Activated CD8-positive, alpha-beta memory T cell treated with anti-CD3 and anti-CD28 coated beads for 36 hours (primary cell): ENCODE data around the gene SPATA2L. TPM values are rescaled to one million over a fixed set of nuclear protein-coding genes. Genes with fewer than 3 reads are reported as not detected.

Experiments
- CTCF ChIA-PET: fragments of 350-600 bp; sonication (Branson Sonifier 250); formaldehyde crosslinking; loops from one replicate; lab custom pipeline; 2021; ENCODE audit warnings: antibody characterized with exemption; lab: Charles Lee
- POLR2A ChIA-PET: fragments of 350-600 bp; sonication (Branson Sonifier 250); formaldehyde crosslinking; loops from one replicate; lab custom pipeline; 2021; ENCODE audit warnings: antibody characterized with exemption; lab: Charles Lee
- total RNA-seq, 2 experiments: library from RNA; stranded (reverse); gene quantifications; one replicate each; pipeline ENCODE4 v1.2.3, GENCODE V29; 2021

The SPATA2L gene
- total RNA-seq, 2 experiments from 2014 or later, result 7.4 to 7.9 TPM

DNA sequence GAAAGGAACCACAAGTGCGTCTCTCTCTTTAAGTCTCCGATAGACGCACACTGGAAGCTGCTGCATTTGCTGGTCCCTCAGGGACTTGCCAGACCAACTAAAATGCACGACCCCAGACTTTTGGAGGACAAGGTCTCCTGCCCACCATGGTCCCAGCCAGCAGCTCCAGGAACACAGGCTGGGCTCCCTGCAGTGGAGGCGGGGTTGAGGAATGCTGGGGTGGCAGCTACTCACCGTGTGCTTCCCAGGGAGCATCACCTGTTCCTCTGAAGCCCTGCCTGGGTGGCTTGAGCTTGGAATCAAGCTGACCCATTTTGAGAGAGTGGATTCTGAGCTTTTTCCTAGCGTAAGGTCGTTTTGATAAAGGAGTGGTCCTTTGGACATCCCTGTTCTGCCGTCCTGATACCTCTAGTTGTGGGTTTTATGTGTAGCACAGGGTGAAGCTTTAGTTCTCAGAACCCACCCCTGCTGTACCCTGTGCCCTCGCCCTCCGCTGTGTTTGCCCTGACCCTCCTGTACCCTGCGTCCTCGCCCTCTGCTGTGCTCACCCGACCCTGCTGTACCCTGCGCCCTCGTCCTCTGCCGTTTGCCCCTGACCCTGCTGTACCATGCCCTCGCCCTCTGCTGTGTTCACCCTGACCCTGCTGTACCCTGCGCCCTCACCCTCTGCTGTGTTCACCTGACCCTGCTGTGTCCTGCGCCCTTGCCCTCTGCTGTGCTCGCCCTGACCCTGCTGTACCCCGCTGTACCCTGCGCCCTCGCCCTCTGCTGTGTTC is 30.8 kb upstream of the SPATA2L start:
- POLR2A ChIA-PET, result no interaction called here

DNA sequence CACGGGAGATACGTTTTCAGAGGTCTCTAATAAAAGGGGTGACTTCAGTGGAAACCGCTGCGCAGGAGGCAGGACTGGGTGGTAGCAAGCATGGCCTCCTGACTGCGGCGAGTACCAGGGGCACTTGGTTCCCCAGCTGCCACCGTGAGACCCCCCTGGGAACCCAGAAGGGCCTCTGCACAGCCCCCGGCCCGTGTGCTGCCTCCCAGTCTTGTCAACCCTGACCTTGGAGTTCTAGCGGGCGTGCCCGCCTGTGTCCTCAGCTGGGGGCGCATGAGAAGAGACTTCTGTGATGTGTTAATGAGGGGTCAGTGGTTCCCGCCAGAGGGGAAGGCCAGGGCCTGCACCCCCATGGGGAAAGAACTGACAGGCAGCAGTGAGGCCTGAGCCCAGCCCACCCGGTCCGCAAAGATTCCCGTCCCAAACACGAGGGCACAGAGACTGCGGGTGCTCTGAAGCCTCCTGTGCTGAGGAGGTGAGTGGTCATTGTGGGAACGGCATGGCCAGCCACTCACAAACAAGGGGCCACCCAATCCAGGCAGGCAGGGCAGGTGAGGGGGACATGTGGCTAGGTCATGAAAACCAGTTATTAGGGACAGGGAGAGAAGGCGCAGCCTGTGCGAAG is 29.2 kb upstream of the SPATA2L start:
- CTCF ChIA-PET, result no interaction called here
- POLR2A ChIA-PET, result no interaction called here

More for the DNA sequence above, 30.8 kb upstream of the SPATA2L start:
- CTCF ChIA-PET, result no interaction called here

- POLR2A ChIA-PET, result no interaction called here
Observed at GRCh38 chr16:89729863-89730593, 28.5 kb upstream of the SPATA2L start.

GRCh38 chr16:89729293-89729692 is 27.8 kb upstream of the SPATA2L start:
- POLR2A ChIA-PET, result no interaction called here
- CTCF ChIA-PET, result no interaction called here

More at GRCh38 chr16:89729863-89730593, 28.5 kb upstream of the SPATA2L start:
- CTCF ChIA-PET, result no interaction called here

- CTCF ChIA-PET, result interaction anchor here (0.6 kb wide), 1 partner anchor 129 kb away, joined by 3 read pairs; no protein-coding TSS in a partner anchor
- POLR2A ChIA-PET, result no interaction called here
Observed at GRCh38 chr16:89727406-89728120, 26.1 kb upstream of the SPATA2L start.

- ChIA-PET CTCF (interaction anchor here (0.8 to 3.8 kb wide), 6 partner anchors 14 to 137 kb away, joined by 3 to 28 read pairs (median 4); partner anchors contain the start of gene SPATA2L), POLR2A (interaction anchor here (0.5 to 2.0 kb wide), 5 partner anchors 11 to 194 kb away, joined by 3 to 10 read pairs (median 3); no protein-coding TSS in a partner anchor)
Observed at GRCh38 chr16:89723279-89724250, 22.1 kb upstream of the SPATA2L start.

- ChIA-PET POLR2A (interaction anchor here (0.5 to 2.0 kb wide), 2 partner anchors 10 to 195 kb away, joined by 3 to 10 read pairs; no protein-coding TSS in a partner anchor), CTCF (interaction anchor here (0.9 to 3.8 kb wide), 3 partner anchors 17 to 138 kb away, joined by 4 to 28 read pairs (median 4); partner anchors contain the start of gene SPATA2L)
Observed at GRCh38 chr16:89722392-89723278, 21.1 kb upstream of the SPATA2L start.

DNA sequence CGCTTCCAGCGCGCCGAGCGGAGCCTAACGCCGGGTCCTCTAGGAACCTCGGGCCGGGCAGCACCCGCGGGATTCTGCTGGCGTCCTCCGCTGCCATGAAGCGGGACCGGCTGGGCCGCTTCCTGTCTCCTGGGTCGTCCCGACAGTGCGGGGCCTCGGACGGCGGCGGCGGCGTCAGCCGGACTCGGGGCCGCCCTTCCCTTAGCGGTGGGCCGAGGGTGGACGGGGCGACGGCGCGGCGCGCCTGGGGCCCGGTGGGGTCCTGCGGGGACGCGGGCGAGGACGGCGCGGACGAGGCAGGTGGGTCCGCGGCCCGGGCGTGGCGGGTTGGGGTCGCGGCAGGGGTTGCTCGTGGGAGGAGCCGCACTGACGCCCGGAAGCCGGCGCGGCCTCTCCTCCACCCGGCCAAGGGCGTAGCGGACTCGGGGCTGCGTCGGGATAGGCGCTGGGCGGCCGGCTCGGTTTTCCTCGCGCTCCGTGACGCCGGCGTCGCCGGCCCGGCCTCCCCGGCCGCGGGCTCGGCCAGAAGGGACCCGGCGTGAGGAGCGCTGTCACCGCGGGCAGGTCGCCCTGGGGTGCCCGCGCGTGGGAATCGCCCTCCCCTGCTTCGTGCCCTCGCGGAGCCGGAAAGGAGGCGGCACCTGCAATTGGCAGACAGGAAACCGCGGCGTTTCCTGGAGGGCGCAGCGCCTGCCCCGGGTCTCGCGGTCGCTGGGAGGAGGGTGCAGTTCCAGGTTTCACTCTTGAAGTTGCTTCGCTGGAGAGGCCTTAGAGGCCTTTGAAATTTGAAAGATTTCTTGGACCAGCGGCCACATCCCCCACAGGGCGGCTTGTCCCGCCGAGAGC is 20.3 kb upstream of the SPATA2L start:
- ChIA-PET POLR2A (interaction anchor here (2.0 kb wide), 1 partner anchor 9 kb away, joined by 10 read pairs; no protein-coding TSS in a partner anchor), CTCF (interaction anchor here (3.8 kb wide), 1 partner anchor 21 kb away, joined by 28 read pairs; the partner anchor contains the start of gene SPATA2L)

- CTCF ChIA-PET, result interaction anchor here (1.5 kb wide), 1 partner anchor 15 kb away, joined by 5 read pairs; no protein-coding TSS in a partner anchor
- POLR2A ChIA-PET, result interaction anchor here (1.2 kb wide), 1 partner anchor 9 kb away, joined by 3 read pairs; no protein-coding TSS in a partner anchor
Observed at GRCh38 chr16:89720813-89721545, 19.5 kb upstream of the SPATA2L start, which contains the start of the genes VPS9D1 and ZNF276. Gene VPS9D1 (minus strand): TSS chr16:89720898. CDS start chr16:89720861, 37 bp downstream. Gene ZNF276 (plus strand): TSS chr16:89721537. CDS start chr16:89721641, 104 bp downstream.

DNA sequence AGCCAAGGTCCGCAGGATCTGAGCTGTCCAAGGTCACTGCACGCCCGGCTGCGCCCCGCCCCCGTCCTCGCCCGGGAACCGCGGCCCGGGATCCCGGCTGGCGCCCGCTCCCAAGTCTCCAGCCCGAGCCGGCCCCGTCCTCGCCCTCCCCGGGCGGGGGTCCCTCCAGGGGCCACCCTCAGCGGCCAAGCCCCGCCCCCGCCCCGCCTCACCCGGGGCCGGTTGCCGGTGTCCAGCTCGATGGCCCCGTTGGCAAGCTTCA is 19.0 kb upstream of the SPATA2L start:
- CTCF ChIA-PET, result interaction anchor here (0.7 to 1.5 kb wide), 3 partner anchors 14 to 140 kb away, joined by 3 to 5 read pairs (median 3); no protein-coding TSS in a partner anchor

DNA sequence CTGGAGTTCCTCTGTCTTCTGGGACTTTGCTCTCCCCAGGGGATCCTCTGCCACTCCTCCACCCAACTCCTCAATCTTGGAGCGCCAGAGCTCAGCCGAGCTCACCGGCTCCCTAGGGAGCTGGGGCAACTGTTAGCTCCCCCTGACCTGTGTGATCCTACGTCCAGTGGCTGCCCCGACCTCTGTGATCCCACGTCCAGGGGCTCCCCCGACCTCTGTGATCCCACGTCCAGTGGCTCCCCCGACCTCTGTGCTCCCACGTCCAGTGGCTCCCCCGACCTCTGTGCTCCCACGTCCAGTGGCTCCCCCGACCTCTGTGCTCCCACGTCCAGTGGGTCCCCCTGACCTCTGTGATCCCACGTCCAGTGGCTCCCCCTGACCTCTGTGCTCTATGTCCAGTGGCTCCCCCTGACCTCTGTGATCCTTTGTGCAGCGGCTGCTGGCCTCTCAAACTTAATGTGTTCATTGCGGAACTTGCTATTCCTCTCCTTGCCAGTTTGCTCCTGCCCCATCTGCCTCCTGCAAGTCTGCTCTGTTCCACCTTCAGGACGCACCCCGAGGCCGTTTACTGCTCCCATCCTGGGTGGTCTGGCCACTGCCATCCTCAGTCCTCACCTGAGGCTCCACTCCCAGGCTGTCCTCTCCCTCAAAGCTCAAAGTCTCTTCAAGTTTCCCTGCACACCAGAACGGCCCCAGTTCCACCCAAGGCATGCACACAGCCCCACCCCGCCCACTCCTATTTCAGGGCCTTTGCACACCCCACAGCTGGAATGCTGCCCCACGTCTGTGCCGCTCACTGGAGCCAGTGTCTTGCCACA is 16.4 kb upstream of the SPATA2L start:
- POLR2A ChIA-PET, result interaction anchor here (1.4 kb wide), 1 partner anchor 98 kb away, joined by 3 read pairs; no protein-coding TSS in a partner anchor
- CTCF ChIA-PET, result interaction anchor here (3.5 kb wide), 1 partner anchor 11 kb away, joined by 10 read pairs; no protein-coding TSS in a partner anchor

More for the DNA sequence above, 19.0 kb upstream of the SPATA2L start:
- POLR2A ChIA-PET, result interaction anchor here (0.6 to 1.2 kb wide), 2 partner anchors 9 to 22 kb away, joined by 3 to 4 read pairs; no protein-coding TSS in a partner anchor

- CTCF ChIA-PET, result interaction anchor here (1.0 to 3.5 kb wide), 2 partner anchors 11 to 39 kb away, joined by 3 to 10 read pairs; no protein-coding TSS in a partner anchor
- POLR2A ChIA-PET, result interaction anchor here (1.4 kb wide), 1 partner anchor 99 kb away, joined by 3 read pairs; no protein-coding TSS in a partner anchor
Observed at GRCh38 chr16:89716916-89717687, 15.6 kb upstream of the SPATA2L start.

DNA sequence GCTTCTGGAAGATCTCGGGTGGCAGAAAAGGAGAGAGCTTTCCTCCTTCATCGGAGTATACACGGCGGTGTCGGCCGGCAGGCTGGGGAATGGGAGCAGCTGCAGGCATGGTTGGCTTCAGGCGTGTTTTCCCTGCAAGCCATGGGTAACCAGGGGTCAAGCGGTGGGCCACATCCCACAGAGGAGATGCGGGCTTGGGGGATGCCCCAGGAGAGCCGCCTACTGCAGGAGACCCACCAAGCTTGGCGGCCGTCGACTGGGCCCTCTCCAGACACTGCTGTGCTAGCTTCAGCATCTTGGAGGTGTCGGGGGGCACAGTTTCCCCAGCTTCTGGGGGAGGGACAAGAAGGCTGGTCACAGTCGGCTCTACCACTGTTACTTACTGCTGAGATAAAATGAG is 15.0 kb upstream of the SPATA2L start:
- CTCF ChIA-PET, result interaction anchor here (1.0 to 3.5 kb wide), 2 partner anchors 10 to 38 kb away, joined by 3 to 10 read pairs; no protein-coding TSS in a partner anchor
- POLR2A ChIA-PET, result interaction anchor here (1.4 kb wide), 1 partner anchor 99 kb away, joined by 3 read pairs; no protein-coding TSS in a partner anchor
